GM13976 (cell line): ENCODE results near the gene ZSCAN1.

Experiments used
- DNase-seq: peaks from one replicate; pipeline ENCODE4 v3.0.0; 2012; ENCODE audit warnings: low spot score
- CTCF ChIP-seq: IDR thresholded peaks from 2 replicates; pipeline ENCODE4 v1.5.1; 2012; ENCODE audit warnings: borderline replicate concordance, mild to moderate bottlenecking; ENCODE audit not compliant: insufficient read depth; ENCODE audit errors: extremely low read depth, missing control alignments, control extremely low read depth
- in situ Hi-C: fragments of 300-500 bp; cut with MboI; formaldehyde crosslinking; loops from one replicate; pipeline ENCODE4 v1.12.0; 2022; ENCODE audit warnings: low sequenced_read_pairs, mixed read lengths, inconsistent platforms; ENCODE audit not compliant: unreplicated experiment

The ZSCAN1 gene

DNA sequence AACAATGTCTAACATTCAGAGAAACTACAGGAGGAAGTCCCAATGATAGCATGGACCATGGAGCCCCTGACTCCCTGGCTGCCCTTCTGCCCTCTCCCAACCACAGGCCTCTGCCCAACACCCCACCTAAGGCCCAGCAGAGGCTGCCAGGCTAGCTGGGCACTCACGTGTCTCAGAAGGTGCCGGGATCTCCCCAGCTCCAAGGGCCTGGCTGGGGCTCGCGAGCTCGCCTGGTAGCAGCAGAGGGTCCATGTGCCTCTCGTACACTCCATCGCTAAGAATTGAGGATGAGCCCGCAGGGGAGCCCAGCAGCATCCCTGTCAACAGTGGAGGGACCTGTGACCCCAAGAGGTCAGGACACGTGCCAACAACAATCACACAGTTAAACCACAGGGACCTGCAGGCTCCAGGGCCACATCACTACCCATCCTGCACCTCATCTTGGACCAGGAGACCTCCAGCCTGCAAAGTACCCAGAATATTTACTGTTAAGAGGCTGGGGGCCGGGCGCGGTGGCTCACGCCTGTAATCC lies 54.8 kb downstream of the ZSCAN1 start:
- DNase-seq, result no peak
- in situ Hi-C loops, result no loop called here
- no peak for TF ChIP-seq CTCF

GRCh38 chr19:58089846-58090245 lies 56.0 kb downstream of the ZSCAN1 start:
- no peak for DNase-seq
- no peak for TF ChIP-seq CTCF
- in situ Hi-C loops, result no loop called here

GRCh38 chr19:58091251-58091995 lies 57.6 kb downstream of the ZSCAN1 start:
- no peak for TF ChIP-seq CTCF
- DNase-seq, result no peak
- in situ Hi-C loops, result no loop called here

DNA sequence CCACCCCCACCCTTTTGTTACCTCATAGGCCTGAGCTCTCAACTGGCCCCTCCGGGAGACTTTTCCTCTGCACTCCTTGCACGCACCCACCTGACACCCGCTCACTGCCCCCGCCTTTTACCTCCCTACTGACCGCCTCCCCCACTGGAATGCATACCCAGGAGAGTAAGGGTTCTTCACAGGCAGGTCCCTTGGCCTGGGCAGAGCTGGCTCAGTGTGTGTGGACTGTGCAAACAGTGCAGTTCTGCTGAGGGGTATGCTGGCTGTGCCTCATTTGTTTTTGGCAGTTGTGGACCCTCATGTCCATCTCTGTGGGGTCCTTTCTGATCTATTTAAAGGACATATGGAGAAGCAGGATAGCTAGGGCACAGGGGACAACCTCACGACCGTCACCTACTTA lies 59.2 kb downstream of the ZSCAN1 start:
- in situ Hi-C loops, result no loop called here
- TF ChIP-seq CTCF, result no peak
- DNase-seq, result no peak

DNA sequence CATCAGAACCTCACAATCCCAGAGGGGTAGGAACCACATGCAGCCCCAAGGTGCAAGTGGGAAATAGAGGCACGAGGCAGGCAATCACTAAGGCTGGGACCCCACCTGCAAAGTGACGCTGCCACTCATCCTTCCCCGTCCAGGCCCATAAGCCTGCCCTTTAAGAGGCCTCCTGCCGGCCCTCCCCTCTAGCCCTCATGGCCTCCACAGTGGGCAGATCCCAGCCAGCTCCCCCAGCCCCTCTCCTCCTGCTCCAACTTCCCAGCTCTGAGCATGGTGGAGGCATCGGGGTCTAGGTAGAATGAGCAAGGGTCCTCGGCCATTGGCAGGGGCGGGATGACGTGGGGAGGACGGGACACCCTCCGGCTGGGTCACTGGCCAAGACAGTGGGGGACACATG lies 61.5 kb downstream of the ZSCAN1 start:
- in situ Hi-C loops, result no loop called here
- DNase-seq, result no peak

GRCh38 chr19:58096884-58097283 lies 63.1 kb downstream of the ZSCAN1 start:
- TF ChIP-seq CTCF, result no peak
- DNase-seq, result no peak
- in situ Hi-C loops, result no loop called here

More for the DNA sequence above, 61.5 kb downstream of the ZSCAN1 start:
- TF ChIP-seq CTCF, result no peak
